IgD-negative memory B cell (primary cell): ENCODE data around the gene ACSL3. TPM values are rescaled to one million over a fixed set of nuclear protein-coding genes. Genes with fewer than 3 reads are reported as not detected.

Source experiments
- H3K27ac Mint-ChIP-seq, 3 donors: one replicate each; pipeline ENCODE4 v1.8.0; 2020 to 2022; ENCODE audit warnings: mild to moderate bottlenecking in 3 of 3, mixed read lengths in 3 of 3, moderate library complexity in 1 of 3
- H3K27me3 Mint-ChIP-seq: one replicate; pipeline ENCODE4 v1.8.0; 2021; ENCODE audit warnings: mixed read lengths
- H3K36me3 Mint-ChIP-seq: one replicate; pipeline ENCODE4 v1.8.0; 2020; ENCODE audit warnings: mild to moderate bottlenecking, mixed read lengths
- H3K4me1 Mint-ChIP-seq, 3 donors: one replicate each; pipeline ENCODE4 v1.8.0; 2020 to 2022; ENCODE audit warnings: mixed read lengths in 3 of 3, mild to moderate bottlenecking in 1 of 3
- H3K4me3 Mint-ChIP-seq, 4 donors: one replicate each; pipeline ENCODE4 v1.8.0; 2020 to 2022; ENCODE audit warnings: mild to moderate bottlenecking in 4 of 4, mixed read lengths in 4 of 4, moderate library complexity in 3 of 4
- H3K9me3 Mint-ChIP-seq, 3 donors: one replicate each; pipeline ENCODE4 v1.8.0; 2020 to 2021; ENCODE audit warnings: mixed read lengths in 3 of 3, mild to moderate bottlenecking in 1 of 3
- polyA plus RNA-seq: library from polyadenylated mRNA; unstranded; fragments of 300-500 nt; fragmentation: Illumina TruSeq; gene quantifications from one replicate; pipeline ENCODE4 v1.2.3, GENCODE V29; 2021

ACSL3 gene
- polyA plus RNA-seq, 1 donor from 2014 or later = 19.6 TPM

GRCh38 chr2:222944971-222945740, 84.3 kb downstream of the ACSL3 start:
- Mint-ChIP-seq H3K4me3 (no peak overlapping the region), H3K27me3 (no peaks in the 10 kb centered on the region), H3K9me3 (no peaks in the 10 kb centered on the region), H3K36me3 (no peaks in the 10 kb centered on the region), H3K4me1 (peaks cover 0 to 5% (median 4%) of the 10 kb centered on the region in 3 donors), H3K27ac (no peak overlapping the region)

- H3K36me3 Mint-ChIP-seq = no peaks in the 10 kb centered on the region
- no peak overlapping the region for H3K27ac Mint-ChIP-seq
- no peak overlapping the region for H3K4me3 Mint-ChIP-seq
- no peaks in the 10 kb centered on the region for H3K9me3 Mint-ChIP-seq
- H3K27me3 Mint-ChIP-seq = no peaks in the 10 kb centered on the region
- peaks cover 0 to 5% (median 4%) of the 10 kb centered on the region in 3 donors for H3K4me1 Mint-ChIP-seq
These were observed 85.1 kb downstream of the ACSL3 start for GRCh38 chr2:222945887-222946286.

DNA sequence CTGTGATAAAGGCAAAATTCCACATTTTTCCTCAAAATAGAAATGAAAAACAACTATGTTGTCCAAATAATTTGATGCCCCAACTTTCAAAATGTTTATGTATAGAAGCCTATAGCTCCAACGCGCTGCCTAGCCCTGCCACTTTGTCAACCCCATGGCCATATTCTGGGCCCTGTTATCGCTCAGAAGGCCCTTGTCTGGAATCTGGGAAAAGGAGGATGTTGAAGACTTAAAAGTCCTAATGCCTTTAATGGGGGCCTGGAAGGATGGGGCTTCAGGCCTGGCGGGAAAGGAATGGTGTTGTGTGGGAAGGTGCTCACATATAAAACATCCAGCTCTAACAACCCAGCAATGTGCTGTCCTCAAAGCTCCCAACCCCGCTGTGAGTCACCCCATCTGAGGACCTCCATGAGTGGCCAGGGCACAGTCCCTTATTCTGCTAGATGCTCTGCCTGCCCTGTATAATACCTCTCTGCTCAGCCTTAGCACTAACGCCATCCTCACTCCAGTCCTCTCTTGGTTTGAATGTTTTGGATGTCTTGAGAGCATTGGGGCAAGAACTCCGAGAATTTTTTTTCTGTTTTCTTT, 86.0 kb downstream of the ACSL3 start:
- Mint-ChIP-seq H3K27me3 (no peaks in the 10 kb centered on the region), H3K4me1 (peaks cover 0 to 5% (median 4%) of the 10 kb centered on the region in 3 donors), H3K4me3 (no peak overlapping the region), H3K9me3 (no peaks in the 10 kb centered on the region), H3K36me3 (no peaks in the 10 kb centered on the region), H3K27ac (no peak overlapping the region)

GRCh38 chr2:222949073-222949472, 88.2 kb downstream of the ACSL3 start:
- no peak overlapping the region for H3K27ac Mint-ChIP-seq
- no peak overlapping the region for H3K4me3 Mint-ChIP-seq
- H3K27me3 Mint-ChIP-seq = peaks cover 1% of the 10 kb centered on the region
- H3K9me3 Mint-ChIP-seq = peaks cover 0 to 3% (median 0%) of the 10 kb centered on the region in 3 donors
- no peaks in the 10 kb centered on the region for H3K36me3 Mint-ChIP-seq
- no peaks in the 10 kb centered on the region for H3K4me1 Mint-ChIP-seq

GRCh38 chr2:222949690-222950323, 89.0 kb downstream of the ACSL3 start:
- no peak overlapping the region for H3K27ac Mint-ChIP-seq
- H3K36me3 Mint-ChIP-seq = peaks cover 2% of the 10 kb centered on the region
- H3K9me3 Mint-ChIP-seq = peaks cover 0 to 3% (median 0%) of the 10 kb centered on the region in 3 donors
- H3K4me1 Mint-ChIP-seq = peaks cover 0 to 1% (median 0%) of the 10 kb centered on the region in 3 donors
- no peak overlapping the region for H3K4me3 Mint-ChIP-seq
- peaks cover 5% of the 10 kb centered on the region for H3K27me3 Mint-ChIP-seq

DNA sequence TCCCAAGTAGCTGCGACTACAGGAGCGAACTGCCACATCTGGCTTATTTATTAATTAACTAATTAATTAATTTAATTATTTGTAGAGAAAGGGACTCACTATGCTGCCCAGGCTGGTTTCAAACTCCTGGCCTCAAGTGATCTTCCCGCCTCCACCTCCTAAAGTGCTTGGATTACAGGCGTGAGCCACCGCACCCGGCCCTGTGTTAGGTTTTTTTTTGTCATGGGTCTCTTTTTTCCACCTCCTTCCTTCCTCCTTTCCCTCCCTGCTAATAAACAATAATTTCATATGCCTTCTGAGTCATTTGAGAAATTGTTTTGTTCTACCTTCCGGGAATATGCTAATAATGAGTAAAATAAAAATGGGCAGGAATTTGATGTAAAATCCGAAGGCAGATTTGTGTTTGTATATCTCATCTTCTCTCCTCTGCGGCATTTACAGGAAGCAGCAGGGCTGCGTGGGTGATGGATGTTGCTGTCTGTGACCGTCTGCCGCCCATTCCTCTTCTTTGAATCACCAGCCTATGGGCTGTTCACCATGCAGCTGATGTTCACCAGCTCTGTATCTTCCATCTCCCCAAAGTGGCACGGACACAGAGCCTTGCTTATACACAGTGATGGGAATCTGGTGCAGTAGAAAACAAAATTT, 89.9 kb downstream of the ACSL3 start:
- Mint-ChIP-seq H3K4me3 (no peak overlapping the region), H3K9me3 (peaks cover 0 to 3% (median 0%) of the 10 kb centered on the region in 3 donors), H3K4me1 (peaks cover 0 to 1% (median 0%) of the 10 kb centered on the region in 3 donors), H3K27me3 (peaks cover 5% of the 10 kb centered on the region), H3K27ac (no peak overlapping the region), H3K36me3 (peaks cover 2% of the 10 kb centered on the region)

GRCh38 chr2:222952204-222952603, 91.4 kb downstream of the ACSL3 start:
- Mint-ChIP-seq H3K9me3 (peaks cover 0 to 3% (median 0%) of the 10 kb centered on the region in 3 donors), H3K36me3 (peaks cover 2% of the 10 kb centered on the region), H3K4me3 (no peak overlapping the region), H3K27me3 (peaks cover 6% of the 10 kb centered on the region), H3K4me1 (peaks cover 0 to 1% (median 0%) of the 10 kb centered on the region in 3 donors), H3K27ac (no peak overlapping the region)

GRCh38 chr2:222955008-222955407, 94.2 kb downstream of the ACSL3 start:
- Mint-ChIP-seq H3K9me3 (peaks cover 0 to 3% (median 0%) of the 10 kb centered on the region in 3 donors), H3K36me3 (peaks cover 2% of the 10 kb centered on the region), H3K4me1 (peaks cover 0 to 1% (median 0%) of the 10 kb centered on the region in 3 donors), H3K27ac (no peak overlapping the region), H3K27me3 (peaks cover 6% of the 10 kb centered on the region), H3K4me3 (no peak overlapping the region)

DNA sequence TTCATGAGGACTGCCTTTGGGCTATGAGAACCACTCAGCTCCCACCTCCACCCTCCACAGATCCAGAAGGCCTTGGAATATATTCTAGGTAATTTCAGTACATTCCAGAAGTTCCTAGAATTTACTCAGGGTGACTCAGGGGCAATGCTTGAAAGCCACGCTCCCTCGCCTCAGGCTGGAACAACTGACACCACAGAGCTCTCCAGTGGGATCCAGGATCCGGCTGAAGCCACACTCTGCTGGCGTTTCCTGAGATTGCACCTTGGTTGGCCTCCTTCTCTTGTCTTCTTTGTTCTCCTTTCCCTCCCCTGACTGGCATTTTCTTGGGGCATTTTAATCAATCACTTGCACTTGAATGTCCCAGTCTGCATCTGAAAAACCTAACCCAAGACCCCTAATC, 98.5 kb downstream of the ACSL3 start:
- Mint-ChIP-seq H3K4me1 (no peaks in the 10 kb centered on the region), H3K27me3 (peaks cover 17% of the 10 kb centered on the region), H3K27ac (no peak overlapping the region), H3K36me3 (peaks cover 4% of the 10 kb centered on the region), H3K4me3 (no peak overlapping the region), H3K9me3 (peaks cover 0 to 4% (median 0%) of the 10 kb centered on the region in 3 donors)

GRCh38 chr2:222960126-222960525, 99.3 kb downstream of the ACSL3 start:
- H3K27me3 Mint-ChIP-seq = peaks cover 15% of the 10 kb centered on the region
- no peak overlapping the region for H3K27ac Mint-ChIP-seq
- peaks cover 0 to 4% (median 0%) of the 10 kb centered on the region in 3 donors for H3K9me3 Mint-ChIP-seq
- no peaks in the 10 kb centered on the region for H3K4me1 Mint-ChIP-seq
- no peak overlapping the region for H3K4me3 Mint-ChIP-seq
- H3K36me3 Mint-ChIP-seq = peaks cover 1% of the 10 kb centered on the region

DNA sequence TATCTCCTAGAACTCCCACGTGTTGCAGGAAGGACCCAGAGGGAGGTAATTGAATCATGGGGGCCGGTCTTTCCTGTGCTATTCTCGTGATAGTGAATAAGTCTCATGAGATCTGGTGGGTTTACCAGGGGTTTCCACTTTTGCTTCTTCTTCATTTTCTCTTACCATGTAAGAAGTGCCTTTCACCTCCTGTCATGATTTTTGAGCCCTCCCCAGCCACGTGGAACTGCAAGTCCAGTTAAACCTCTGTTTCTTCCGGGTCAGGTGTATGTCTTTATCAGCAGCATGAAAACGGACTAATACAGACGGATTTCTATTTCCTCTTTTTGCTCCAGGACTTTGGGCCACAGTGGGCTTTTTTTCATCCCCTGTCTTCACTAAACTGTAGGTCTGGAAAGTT, 102.8 kb downstream of the ACSL3 start:
- Mint-ChIP-seq H3K9me3 (peaks cover 0 to 4% (median 0%) of the 10 kb centered on the region in 3 donors), H3K4me1 (no peaks in the 10 kb centered on the region), H3K36me3 (peaks cover 1% of the 10 kb centered on the region), H3K27ac (peak overlapping the region in 2 of 3 donors; percentile 26 to 76), H3K4me3 (no peak overlapping the region), H3K27me3 (peaks cover 16% of the 10 kb centered on the region)

DNA sequence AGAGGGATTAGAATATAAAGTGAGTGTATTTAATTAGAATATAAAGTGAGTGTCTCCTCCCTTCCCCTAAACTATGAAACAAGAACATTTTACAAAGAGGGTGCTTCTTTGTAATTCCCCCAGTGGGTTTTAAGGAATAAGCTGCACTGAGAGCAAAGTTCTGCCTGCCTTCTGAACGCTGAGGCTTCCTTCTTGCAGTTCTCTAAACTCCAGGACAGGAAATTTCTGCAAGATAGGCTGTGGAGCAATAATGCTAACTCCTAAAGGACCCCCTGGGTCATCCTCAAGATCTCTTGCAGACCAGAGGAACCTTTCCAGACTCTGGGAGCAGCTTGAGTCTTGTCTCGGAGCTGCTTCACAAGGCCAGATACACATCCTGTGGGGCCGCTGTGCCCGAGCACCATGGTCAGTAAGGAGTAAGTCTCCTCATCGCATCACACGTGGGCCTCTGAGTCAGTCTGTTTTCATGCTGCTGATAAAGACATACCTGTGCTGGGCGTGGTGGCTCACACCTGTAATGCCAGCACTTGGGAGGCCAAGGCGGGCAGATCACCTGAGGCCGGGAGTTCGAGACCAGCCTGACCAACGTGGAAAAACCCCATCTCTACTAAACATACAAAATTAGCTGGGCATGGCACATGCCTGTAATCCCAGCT, 103.7 kb downstream of the ACSL3 start:
- peaks cover 16% of the 10 kb centered on the region for H3K27me3 Mint-ChIP-seq
- H3K9me3 Mint-ChIP-seq = peaks cover 0 to 4% (median 0%) of the 10 kb centered on the region in 3 donors
- no peaks in the 10 kb centered on the region for H3K4me1 Mint-ChIP-seq
- H3K4me3 Mint-ChIP-seq = no peak overlapping the region
- no peak overlapping the region for H3K27ac Mint-ChIP-seq
- peaks cover 1% of the 10 kb centered on the region for H3K36me3 Mint-ChIP-seq

- Mint-ChIP-seq H3K4me3 (no peak overlapping the region), H3K9me3 (peaks cover 0 to 4% (median 0%) of the 10 kb centered on the region in 3 donors), H3K4me1 (no peaks in the 10 kb centered on the region), H3K27ac (no peak overlapping the region), H3K27me3 (peaks cover 15% of the 10 kb centered on the region), H3K36me3 (peaks cover 1% of the 10 kb centered on the region)
These were observed 104.7 kb downstream of the ACSL3 start for GRCh38 chr2:222965555-222965954.

DNA sequence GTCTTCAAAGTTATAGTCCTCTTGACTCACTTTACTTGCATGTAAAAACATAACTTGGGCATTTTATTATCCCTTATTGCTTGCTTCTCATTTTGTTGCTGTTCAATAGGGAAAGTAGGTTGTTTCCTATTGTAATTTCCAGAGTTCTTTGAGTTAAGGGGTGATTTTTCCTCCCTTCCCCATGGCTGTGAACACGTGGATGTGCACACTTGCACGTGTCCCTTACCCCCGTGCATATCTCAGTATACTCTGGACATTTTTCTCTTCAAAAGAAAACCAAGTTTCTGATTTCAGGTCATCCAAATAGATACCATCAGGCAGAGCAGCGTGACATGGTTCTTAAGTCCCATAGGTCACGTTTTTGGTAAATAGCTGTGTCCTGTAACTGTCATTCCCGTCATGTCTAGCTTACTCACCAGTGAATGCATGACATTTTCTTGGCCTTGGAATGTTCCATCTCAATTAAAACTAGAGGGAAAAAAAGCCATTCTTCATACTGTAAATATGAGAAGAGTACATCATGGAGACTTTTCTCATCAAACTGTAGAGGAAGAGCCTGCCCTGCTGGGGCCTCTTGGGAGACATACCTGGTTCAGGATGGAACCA, 107.8 kb downstream of the ACSL3 start:
- H3K27ac Mint-ChIP-seq = no peak overlapping the region
- no peaks in the 10 kb centered on the region for H3K36me3 Mint-ChIP-seq
- H3K27me3 Mint-ChIP-seq = peaks cover 2% of the 10 kb centered on the region
- H3K9me3 Mint-ChIP-seq = no peaks in the 10 kb centered on the region
- H3K4me3 Mint-ChIP-seq = no peak overlapping the region
- no peaks in the 10 kb centered on the region for H3K4me1 Mint-ChIP-seq
